ENCODE data around the gene NKAIN2. TPM values are rescaled to one million over a fixed set of nuclear protein-coding genes. Genes with fewer than 3 reads are reported as not detected.
"Not testable (repeated sequence)": the region's sequence is repeated elsewhere in the genome, so short reads cannot be mapped to it uniquely, and the experiment has no call there.

NKAIN2 gene
- total RNA-seq, 1 donor, result under 0.01 TPM

- TF ChIP-seq CTCF (IDR thresholded peaks at IDR 0.05; ENCODE audit: insufficient read depth, low read length), result no peak
- no peak overlapping the region for H3K4me3 ChIP-seq (ENCODE audit: low read depth, low read length)
- no peak for DNase-seq (ENCODE audit: low read depth)
These were observed 520.6 kb downstream of the NKAIN2 start for GRCh38 chr6:124324237-124324636.

- no peak overlapping the region for H3K4me3 ChIP-seq (ENCODE audit: low read depth, low read length)
- no peak for DNase-seq (ENCODE audit: low read depth)
- TF ChIP-seq CTCF (IDR thresholded peaks at IDR 0.05; ENCODE audit: insufficient read depth, low read length), result no peak
These were observed 526.5 kb downstream of the NKAIN2 start for GRCh38 chr6:124330197-124330596.

GRCh38 chr6:124334359-124334758 lies 530.7 kb downstream of the NKAIN2 start:
- H3K4me3 ChIP-seq (ENCODE audit: low read depth, low read length), result no peak overlapping the region
- no peak for TF ChIP-seq CTCF (IDR thresholded peaks at IDR 0.05; ENCODE audit: insufficient read depth, low read length)
- DNase-seq (ENCODE audit: low read depth), result no peak

GRCh38 chr6:124339610-124340334 lies 536.1 kb downstream of the NKAIN2 start:
- TF ChIP-seq CTCF (IDR thresholded peaks at IDR 0.05; ENCODE audit: insufficient read depth, low read length), result no peak
- DNase-seq (ENCODE audit: low read depth), result no peak
- no peak overlapping the region for H3K4me3 ChIP-seq (ENCODE audit: low read depth, low read length)

- not testable (repeated sequence) for H3K4me3 ChIP-seq (ENCODE audit: low read depth, low read length); DNase-seq (ENCODE audit: low read depth)
These were observed 544.7 kb downstream of the NKAIN2 start for GRCh38 chr6:124348339-124348738.

- no peak for DNase-seq (ENCODE audit: low read depth)
- no peak for TF ChIP-seq CTCF (IDR thresholded peaks at IDR 0.05; ENCODE audit: insufficient read depth, low read length)
- no peak overlapping the region for H3K4me3 ChIP-seq (ENCODE audit: low read depth, low read length)
These were observed 551.5 kb downstream of the NKAIN2 start for GRCh38 chr6:124355146-124355545.

- no peak for DNase-seq (ENCODE audit: low read depth)
These were observed 552.7 kb downstream of the NKAIN2 start for GRCh38 chr6:124356276-124356810.

More at GRCh38 chr6:124356276-124356810, 552.7 kb downstream of the NKAIN2 start:
- H3K4me3 ChIP-seq (ENCODE audit: low read depth, low read length), result no peak overlapping the region
- TF ChIP-seq CTCF (IDR thresholded peaks at IDR 0.05; ENCODE audit: insufficient read depth, low read length), result no peak

All from fibroblast of the aortic adventitia (primary cell).